Measurements from ENCODE around the gene CA10. TPM values are rescaled to one million over a fixed set of nuclear protein-coding genes. Genes with fewer than 3 reads are reported as not detected.

The CA10 gene
- total RNA-seq = 2.0 TPM

- Histone ChIP-seq H3K27me3 (no peaks in the 10 kb centered on the region), H3K9me3 (no peaks in the 10 kb centered on the region), H3K4me3 (no peak within 1 kb of the TSS), H3K27ac (no peak within 1 kb of the TSS), H3K4me1 (no peaks in the 10 kb centered on the region), H3K36me3 (no peaks in the 10 kb centered on the region)
- DNase-seq (ENCODE audit: extremely low spot score in 2 of 2) = no peak
- intact Hi-C loops (cut with DNase I) = no loop called here
- TF ChIP-seq CTCF (IDR thresholded peaks at IDR 0.05) (no peak), POLR2AphosphoS5 (IDR thresholded peaks at IDR 0.05; ENCODE audit: insufficient read depth in 1 of 2, low read depth in 1 of 2) (no peak), POLR2A (IDR thresholded peaks at IDR 0.05) (no peak)
Observed at GRCh38 chr17:52158450-52159042, at the start of gene CA10. CA10 (minus strand) TSS chr17:52158714.

GRCh38 chr17:52207796-52208195, 49.3 kb upstream of the CA10 start:
- no peak for TF ChIP-seq POLR2A (IDR thresholded peaks at IDR 0.05)
- TF ChIP-seq POLR2AphosphoS5 (IDR thresholded peaks at IDR 0.05; ENCODE audit: insufficient read depth in 1 of 2, low read depth in 1 of 2) = no peak
- TF ChIP-seq CTCF (IDR thresholded peaks at IDR 0.05) = no peak
- Histone ChIP-seq H3K36me3 (no peaks in the 10 kb centered on the region), H3K4me1 (no peaks in the 10 kb centered on the region)

GRCh38 chr17:52202520-52203080, 44.1 kb upstream of the CA10 start:
- Histone ChIP-seq H3K4me1 (no peaks in the 10 kb centered on the region), H3K4me3 (no peak overlapping the region), H3K27ac (no peak overlapping the region), H3K36me3 (no peaks in the 10 kb centered on the region), H3K9me3 (no peaks in the 10 kb centered on the region), H3K27me3 (no peaks in the 10 kb centered on the region)
- TF ChIP-seq POLR2AphosphoS5 (IDR thresholded peaks at IDR 0.05; ENCODE audit: insufficient read depth in 1 of 2, low read depth in 1 of 2) (no peak), POLR2A (IDR thresholded peaks at IDR 0.05) (no peak), CTCF (IDR thresholded peaks at IDR 0.05) (no peak)
- intact Hi-C loops (cut with DNase I) = no loop called here
- DNase-seq (ENCODE audit: extremely low spot score in 2 of 2) = no peak

More at GRCh38 chr17:52207796-52208195, 49.3 kb upstream of the CA10 start:
- no peak overlapping the region for H3K4me3 ChIP-seq
- no peaks in the 10 kb centered on the region for H3K27me3 ChIP-seq
- H3K27ac ChIP-seq = no peak overlapping the region
- intact Hi-C loops (cut with DNase I) = no loop called here
- no peak for DNase-seq (ENCODE audit: extremely low spot score in 2 of 2)
- H3K9me3 ChIP-seq = no peaks in the 10 kb centered on the region

GRCh38 chr17:52201767-52202519, 43.4 kb upstream of the CA10 start:
- intact Hi-C loops (cut with DNase I) = no loop called here
- Histone ChIP-seq H3K9me3 (no peaks in the 10 kb centered on the region), H3K4me3 (no peak overlapping the region), H3K4me1 (no peaks in the 10 kb centered on the region), H3K27me3 (no peaks in the 10 kb centered on the region), H3K27ac (no peak overlapping the region), H3K36me3 (no peaks in the 10 kb centered on the region)
- no peak for DNase-seq (ENCODE audit: extremely low spot score in 2 of 2)
- TF ChIP-seq POLR2AphosphoS5 (IDR thresholded peaks at IDR 0.05; ENCODE audit: insufficient read depth in 1 of 2, low read depth in 1 of 2) = no peak
- no peak for TF ChIP-seq POLR2A (IDR thresholded peaks at IDR 0.05)
- no peak for TF ChIP-seq CTCF (IDR thresholded peaks at IDR 0.05)

- TF ChIP-seq POLR2A (IDR thresholded peaks at IDR 0.05) (no peak), POLR2AphosphoS5 (IDR thresholded peaks at IDR 0.05; ENCODE audit: insufficient read depth in 1 of 2, low read depth in 1 of 2) (no peak), CTCF (IDR thresholded peaks at IDR 0.05) (no peak)
- DNase-seq (ENCODE audit: extremely low spot score in 2 of 2) = no peak
- intact Hi-C loops (cut with DNase I) = no loop called here
- Histone ChIP-seq H3K36me3 (no peaks in the 10 kb centered on the region), H3K27me3 (no peaks in the 10 kb centered on the region), H3K4me1 (no peaks in the 10 kb centered on the region), H3K4me3 (no peak overlapping the region), H3K9me3 (no peaks in the 10 kb centered on the region), H3K27ac (no peak overlapping the region)
Observed at GRCh38 chr17:52191491-52191890, 33.0 kb upstream of the CA10 start.

Data from vagina (tissue), 2 donors.